GM18517 (cell line): ENCODE measurements around the gene C17orf113.
"Not testable (repeated sequence)": the region's sequence is repeated elsewhere in the genome, so short reads cannot be mapped to it uniquely, and the experiment has no call there.

Experiments used
- ATAC-seq: cut with Tn5 transposase; IDR thresholded peaks from one replicate; pipeline ENCODE4 v1.9.1; 2021; ENCODE audit warnings: mild to moderate bottlenecking, moderate library complexity; ENCODE audit not compliant: unreplicated experiment

C17orf113 gene

DNA sequence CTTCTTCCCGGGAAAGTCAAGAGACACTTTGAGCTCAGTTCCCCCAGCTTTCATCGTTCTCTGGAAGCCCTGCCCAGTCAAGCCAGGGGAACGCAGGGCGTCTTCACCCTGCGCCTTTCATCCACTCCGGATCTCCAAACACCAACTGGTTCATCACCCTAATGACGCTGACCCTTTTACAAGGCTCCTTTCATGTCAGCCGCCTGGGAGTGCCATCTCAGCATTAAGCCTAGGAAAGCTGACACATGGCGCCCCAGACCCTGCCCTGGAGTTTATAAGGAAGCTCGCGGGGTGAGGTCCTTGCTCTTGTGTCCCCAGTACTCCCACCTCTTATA lies 32.6 kb downstream of the C17orf113 start:
- no peak for ATAC-seq

- ATAC-seq = peak; percentile 63
Observed at GRCh38 chr17:42016941-42017865, 33.2 kb downstream of the C17orf113 start, which contains the start of gene DNAJC7. Gene DNAJC7 (minus strand): TSS chr17:42017439. CDS start chr17:42017416, 23 bp downstream.

DNA sequence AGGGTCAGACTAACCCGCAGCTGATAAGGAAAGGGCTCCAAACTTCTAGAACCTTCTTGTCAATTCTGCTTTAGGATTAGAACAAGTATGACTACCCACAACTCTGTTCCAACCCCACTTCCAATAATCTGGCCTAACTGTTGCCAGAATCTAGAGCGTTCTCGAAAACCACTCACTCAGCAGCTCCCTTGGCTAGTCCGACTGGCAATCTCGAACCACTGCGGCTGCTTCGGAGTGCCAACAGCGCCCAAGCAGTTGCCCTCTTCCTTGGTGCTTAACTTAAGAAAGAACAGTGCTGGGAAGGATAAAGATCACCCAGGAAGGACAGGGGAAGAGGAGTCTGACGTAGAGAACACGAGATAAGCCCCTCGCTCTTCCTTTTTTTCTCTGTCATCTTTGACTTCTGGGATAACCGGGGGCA lies 34.0 kb downstream of the C17orf113 start:
- ATAC-seq = no peak

DNA sequence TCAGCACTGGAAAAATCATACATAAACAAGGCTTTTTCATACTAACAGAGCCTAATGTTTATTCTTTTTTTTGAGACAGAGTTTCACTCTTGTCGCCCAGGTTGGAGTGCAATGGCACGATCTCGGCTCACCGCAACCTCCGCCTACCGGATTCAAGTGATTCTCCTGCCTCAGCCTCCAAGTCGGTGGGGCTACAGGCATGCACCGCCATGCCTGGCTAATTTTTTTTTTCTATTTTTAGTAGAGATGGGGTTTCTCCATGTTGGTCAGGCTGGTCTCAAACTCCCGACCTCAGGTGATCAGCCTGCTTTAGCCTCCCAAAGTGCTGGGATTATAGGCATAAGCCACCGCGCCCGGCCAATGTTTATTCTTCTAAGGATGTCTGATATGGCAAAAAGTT lies 36.7 kb downstream of the C17orf113 start:
- not testable (repeated sequence) for ATAC-seq

DNA sequence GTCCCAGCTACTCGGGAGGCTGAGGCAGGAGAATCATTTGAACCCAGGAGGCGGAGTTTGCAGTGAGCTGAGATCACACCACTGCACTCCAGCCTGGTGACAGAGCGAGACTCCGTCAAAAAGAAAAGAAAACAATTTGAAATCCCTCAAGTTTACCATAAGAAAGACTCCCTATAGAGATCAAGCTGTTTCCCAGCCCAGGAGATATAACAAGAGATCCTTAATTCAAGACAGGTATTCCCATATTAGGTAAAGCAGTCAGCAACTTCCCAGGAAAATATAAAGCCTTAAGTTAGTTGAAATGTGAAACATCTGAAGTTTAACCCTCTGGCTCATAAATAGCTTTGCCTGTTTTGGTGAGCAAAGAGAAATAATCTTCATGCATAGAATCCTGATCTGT lies 38.0 kb downstream of the C17orf113 start:
- ATAC-seq = not testable (repeated sequence)

- no peak for ATAC-seq
Observed at GRCh38 chr17:42010898-42011516, 39.4 kb downstream of the C17orf113 start.

GRCh38 chr17:42010266-42010680 lies 40.1 kb downstream of the C17orf113 start:
- ATAC-seq = not testable (repeated sequence)

- ATAC-seq = no peak
Observed at GRCh38 chr17:42009170-42009569, 41.2 kb downstream of the C17orf113 start.

DNA sequence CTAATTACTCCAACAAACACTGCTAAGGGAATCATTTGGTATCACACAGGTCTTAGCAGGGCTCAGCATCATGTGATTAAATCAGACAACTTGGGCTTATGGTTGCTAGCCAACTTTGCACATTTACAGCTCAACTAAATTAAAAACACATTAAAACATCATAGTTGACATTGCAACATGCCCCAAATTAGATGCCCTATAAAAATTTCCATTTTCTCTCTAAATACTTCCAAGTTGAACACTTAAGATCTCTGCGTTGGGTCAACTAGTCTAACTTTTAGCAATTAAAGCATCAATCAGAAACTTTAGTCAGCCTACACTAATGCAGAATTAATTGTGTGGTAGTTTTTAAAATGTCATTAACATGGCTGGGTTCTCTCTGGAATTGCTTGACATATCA lies 45.2 kb downstream of the C17orf113 start:
- no peak for ATAC-seq

- ATAC-seq = no peak
Observed at GRCh38 chr17:42002792-42003301, 47.6 kb downstream of the C17orf113 start.

DNA sequence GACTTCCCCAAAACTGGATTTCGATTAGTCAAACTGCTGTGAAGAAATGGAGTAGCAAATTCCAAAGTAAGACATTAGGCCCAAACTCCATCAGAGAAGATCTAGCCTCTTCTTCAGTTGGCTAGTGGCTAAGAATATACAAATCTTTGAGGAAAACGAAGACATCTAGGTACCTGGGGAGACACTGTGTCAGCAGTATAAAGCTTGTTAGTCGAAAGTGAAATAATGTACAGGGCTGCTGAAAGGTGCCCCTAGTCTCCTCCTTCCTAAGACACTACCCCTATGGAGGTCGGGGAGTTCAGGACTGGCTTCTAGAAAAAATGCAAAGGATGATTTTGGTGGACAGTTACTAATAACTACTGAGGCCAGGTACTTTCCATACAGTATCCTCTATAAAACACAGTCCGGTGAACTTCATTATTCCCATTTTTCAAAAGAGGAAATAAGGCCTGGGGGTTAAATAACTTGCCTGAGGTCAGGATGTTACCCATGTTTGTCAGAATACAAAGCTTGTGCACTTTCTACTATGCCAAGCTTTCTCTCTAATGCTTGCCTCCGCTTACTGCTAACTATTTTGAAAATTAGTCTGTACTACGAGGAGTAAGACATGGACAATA lies 48.1 kb downstream of the C17orf113 start:
- ATAC-seq = no peak

DNA sequence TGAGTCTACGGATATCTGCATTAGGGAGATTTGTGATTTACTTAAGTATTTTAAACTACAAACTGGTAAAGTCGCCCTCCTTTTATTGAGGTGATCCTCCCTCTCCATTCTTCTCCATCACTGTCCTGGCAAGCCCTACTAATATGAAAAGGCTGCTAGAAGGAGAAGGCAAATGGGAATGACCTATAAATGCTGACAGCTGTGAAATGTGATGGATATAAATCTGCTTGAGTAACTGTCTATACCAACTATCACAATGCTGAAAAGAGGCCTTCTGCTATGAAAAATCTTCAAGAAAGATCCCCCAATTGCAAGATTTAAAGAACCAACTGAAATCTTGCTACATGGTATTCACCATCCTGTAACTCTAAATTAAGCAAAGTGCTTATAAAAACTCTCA lies 48.7 kb downstream of the C17orf113 start:
- no peak for ATAC-seq

GRCh38 chr17:42000413-42001133 lies 49.8 kb downstream of the C17orf113 start:
- ATAC-seq = no peak

GRCh38 chr17:41998497-41998896 lies 51.9 kb downstream of the C17orf113 start:
- ATAC-seq = no peak

- no peak for ATAC-seq
Observed at GRCh38 chr17:41996855-41997164, 53.6 kb downstream of the C17orf113 start.

GRCh38 chr17:41992576-41992975 lies 57.8 kb downstream of the C17orf113 start:
- no peak for ATAC-seq

GRCh38 chr17:41989702-41990419 lies 60.5 kb downstream of the C17orf113 start:
- ATAC-seq = no peak

DNA sequence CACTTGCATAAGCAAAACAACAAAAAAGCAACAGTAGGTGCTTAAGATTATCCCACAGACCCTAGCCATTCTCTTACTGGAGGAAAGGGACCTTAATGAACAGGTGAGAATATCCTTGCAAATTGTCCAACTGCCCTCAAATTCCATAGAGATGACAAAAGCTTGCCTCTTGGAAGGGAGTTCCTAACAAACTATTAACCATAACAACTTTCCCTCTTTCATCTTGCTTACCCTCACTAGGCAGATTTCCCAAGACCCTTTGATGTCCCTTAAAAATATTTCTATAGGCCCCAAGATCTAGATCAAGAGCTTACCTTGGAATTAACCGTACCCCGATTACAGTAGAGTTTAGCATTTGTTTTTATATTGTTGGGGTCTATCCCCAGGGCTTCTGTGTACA lies 62.0 kb downstream of the C17orf113 start:
- ATAC-seq = no peak
